SU-DHL-6 (cell line): Measurements from ENCODE around the gene KIF5C.

Experiments
- EZH2phosphoT487 ChIP-seq: fragments of 200-600 bp; sonication (generic), shearing (Covaris generic); conservative IDR thresholded peaks from 2 replicates; pipeline ENCODE4 v1.6.1; 2018; ENCODE audit warnings: mild to moderate bottlenecking, antibody characterized with exemption, low read length, moderate library complexity, mixed read lengths
- TF ChIP-seq, protein P1 (sequence below): fragments of 200-600 bp; sonication (generic); IDR thresholded peaks from one replicate; pipeline ENCODE4 v1.5.1; 2017; ENCODE audit warnings: antibody characterized with exemption, mild to moderate bottlenecking, low read length, moderate library complexity; ENCODE audit not compliant: insufficient read depth, poor library complexity, severe bottlenecking

DNA sequence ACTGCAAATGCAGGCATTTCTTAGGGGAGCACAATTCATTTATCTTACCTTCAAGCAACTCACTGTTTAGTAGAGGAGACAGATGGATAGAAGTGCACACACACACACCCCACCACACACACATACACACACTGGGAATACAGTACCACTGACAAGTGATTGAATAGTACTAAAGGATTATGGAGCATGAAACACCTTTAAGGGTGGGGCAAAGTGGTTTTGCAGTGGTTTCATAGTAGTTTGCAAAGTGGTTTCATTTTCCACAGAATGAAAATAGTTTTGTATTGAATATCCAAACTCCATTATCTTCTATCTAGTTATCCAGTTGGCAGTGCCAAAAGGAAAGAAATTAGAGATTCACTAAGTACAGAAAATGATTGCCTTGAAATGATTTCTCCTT is 18.9 kb downstream of the KIF5C start:
- TF ChIP-seq, protein P1, sequence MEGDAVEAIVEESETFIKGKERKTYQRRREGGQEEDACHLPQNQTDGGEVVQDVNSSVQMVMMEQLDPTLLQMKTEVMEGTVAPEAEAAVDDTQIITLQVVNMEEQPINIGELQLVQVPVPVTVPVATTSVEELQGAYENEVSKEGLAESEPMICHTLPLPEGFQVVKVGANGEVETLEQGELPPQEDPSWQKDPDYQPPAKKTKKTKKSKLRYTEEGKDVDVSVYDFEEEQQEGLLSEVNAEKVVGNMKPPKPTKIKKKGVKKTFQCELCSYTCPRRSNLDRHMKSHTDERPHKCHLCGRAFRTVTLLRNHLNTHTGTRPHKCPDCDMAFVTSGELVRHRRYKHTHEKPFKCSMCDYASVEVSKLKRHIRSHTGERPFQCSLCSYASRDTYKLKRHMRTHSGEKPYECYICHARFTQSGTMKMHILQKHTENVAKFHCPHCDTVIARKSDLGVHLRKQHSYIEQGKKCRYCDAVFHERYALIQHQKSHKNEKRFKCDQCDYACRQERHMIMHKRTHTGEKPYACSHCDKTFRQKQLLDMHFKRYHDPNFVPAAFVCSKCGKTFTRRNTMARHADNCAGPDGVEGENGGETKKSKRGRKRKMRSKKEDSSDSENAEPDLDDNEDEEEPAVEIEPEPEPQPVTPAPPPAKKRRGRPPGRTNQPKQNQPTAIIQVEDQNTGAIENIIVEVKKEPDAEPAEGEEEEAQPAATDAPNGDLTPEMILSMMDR = no peak
- no peak for TF ChIP-seq EZH2phosphoT487
